HG02588 (cell line): ENCODE measurements around the gene SUN1.

Source experiments
- ATAC-seq: cut with Tn5 transposase; IDR thresholded peaks from one replicate; pipeline ENCODE4 v1.9.1; 2021; ENCODE audit warnings: mild to moderate bottlenecking, moderate library complexity; ENCODE audit not compliant: unreplicated experiment

The SUN1 gene

DNA sequence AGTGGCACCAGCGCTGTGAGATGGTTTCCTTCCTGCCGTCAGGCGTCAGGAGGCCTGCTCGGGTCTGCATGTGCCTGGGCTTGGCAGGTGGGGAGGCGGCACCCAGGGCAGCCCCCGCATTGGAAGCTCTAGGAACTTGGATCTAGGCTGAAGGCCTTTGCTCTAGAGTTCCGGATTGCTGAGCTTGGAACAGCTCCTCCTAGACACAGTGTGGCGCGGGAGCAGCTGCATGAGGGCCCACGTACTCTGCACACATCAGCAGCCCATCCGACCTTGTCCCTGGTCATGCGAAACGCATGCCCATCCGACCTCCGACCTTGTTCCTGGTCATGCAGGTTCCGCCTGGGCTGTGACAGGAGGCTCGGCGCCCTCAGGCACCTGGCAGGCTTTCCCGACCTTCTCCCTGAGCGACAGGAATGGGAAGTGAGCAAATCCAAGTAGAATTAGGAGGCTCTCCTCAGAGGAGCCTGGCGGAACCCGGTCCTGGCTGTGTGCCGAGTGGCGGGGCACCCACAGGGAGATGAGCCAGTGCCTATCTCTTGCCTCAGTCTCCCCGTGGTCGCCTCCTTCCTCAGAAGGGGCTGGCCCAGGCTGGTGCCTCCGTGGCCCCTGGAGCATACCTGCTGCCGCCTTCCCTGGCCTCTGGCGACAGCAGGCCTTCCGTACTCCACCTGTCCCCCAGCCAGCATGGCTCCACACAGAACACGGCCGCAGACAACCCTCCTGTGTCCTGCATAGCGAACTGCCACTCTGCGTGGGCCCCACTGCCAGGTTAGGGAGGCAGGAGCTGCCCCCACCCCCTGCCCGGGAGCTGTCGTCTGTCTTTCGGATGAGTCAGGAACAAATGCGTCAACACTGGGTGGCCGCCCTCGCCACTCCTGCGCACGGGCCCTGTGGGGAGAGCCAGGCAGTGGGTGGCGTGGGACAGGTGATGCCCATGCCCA, 56.1 kb downstream of the SUN1 start:
- no peak for ATAC-seq

DNA sequence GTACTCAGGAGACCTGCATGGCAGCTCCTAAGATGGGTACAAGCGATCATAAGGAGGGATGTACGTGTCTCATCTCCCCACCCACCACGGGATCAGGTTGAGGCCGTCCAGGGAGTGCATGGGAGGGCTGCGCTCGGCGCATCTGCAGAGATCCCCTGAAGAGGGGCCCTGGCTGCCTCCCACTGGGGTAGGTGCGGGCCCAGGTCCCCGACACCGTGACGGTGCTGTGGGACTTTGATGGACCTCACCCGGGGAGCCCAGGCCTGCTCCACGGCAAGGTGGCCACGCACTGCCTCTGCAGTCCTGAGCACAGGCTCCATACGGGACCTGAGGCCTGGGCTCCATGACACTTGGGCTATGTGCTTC, 56.7 kb downstream of the SUN1 start:
- no peak for ATAC-seq

DNA sequence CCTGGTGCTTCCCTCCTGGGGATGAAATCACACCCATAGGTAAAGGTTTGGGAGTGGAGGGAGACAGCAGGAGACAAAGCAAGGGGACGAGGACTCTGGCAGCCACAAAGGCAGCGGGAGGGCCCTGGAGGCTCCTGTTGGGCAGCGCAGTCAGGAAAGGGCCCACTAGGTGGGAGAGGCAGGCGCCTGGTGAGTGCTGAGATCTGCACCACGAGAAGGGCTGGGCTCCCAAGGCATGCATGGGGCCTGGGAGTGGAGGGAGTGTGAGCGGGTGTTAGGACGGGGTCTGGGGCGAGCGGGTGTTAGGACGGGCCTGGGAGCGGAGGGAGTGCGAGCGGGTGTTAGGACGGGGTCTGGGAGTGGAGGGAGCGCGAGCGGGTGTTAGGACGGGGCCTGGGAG, 57.1 kb downstream of the SUN1 start:
- ATAC-seq, result no peak

DNA sequence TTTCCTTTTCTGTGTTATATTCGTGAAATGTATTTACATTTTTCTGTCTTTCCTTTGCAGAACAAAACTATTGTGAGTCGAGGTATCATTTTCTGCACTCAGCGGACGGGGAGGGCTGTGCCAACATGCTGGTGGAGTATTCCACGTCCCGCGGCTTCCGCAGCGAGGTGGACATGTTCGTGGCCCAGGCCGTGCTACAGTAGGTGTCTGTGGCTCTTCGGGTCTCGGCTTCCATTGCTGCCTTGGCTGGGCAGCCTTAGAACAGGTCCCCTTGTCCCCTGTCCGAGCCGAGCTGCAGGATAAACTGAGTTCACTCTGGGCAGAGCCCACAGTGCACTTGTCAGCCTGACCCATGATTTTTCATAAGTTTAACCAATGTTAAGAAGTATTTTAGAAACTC, 58.6 kb downstream of the SUN1 start:
- no peak for ATAC-seq

DNA sequence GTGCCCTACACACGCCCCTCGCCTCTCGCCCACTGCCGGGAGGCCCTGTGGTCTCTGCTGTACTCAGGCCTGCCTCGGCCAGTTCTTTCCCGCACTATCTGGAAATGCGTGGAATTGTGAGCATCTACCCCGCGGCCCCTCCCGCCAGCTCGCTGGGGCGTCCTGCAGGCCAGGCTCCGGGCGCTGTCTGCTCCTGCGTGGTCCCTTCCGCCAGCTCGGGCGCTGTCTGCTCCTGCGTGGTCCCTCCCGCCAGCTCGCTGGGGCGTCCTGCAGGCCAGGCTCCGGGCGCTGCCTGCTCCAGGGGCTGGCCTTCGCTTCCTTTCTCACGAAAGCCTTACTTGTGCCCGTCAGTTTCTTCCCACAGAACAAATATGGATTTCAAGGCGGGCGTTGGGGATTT, 59.0 kb downstream of the SUN1 start:
- no peak for ATAC-seq

DNA sequence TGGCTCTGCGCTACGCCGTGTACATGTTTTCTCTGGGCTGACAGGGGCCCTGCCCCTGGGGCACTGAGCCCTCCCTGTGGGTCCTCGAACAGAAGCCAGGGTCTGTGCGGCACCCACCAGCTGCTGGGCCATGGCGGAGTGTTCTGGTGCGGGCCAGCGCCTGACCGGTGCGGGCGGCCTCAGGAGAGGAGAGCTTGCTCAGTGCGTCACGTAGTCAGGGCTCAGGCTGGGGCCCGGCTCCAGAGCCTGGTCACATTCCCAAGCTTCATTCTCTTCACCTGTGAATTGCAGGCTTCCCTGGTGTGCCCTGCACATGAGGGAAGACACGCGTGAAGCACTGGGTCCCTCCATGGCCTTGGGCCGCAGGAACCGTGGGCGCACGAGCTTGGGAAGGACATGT, 59.5 kb downstream of the SUN1 start:
- ATAC-seq, result no peak

DNA sequence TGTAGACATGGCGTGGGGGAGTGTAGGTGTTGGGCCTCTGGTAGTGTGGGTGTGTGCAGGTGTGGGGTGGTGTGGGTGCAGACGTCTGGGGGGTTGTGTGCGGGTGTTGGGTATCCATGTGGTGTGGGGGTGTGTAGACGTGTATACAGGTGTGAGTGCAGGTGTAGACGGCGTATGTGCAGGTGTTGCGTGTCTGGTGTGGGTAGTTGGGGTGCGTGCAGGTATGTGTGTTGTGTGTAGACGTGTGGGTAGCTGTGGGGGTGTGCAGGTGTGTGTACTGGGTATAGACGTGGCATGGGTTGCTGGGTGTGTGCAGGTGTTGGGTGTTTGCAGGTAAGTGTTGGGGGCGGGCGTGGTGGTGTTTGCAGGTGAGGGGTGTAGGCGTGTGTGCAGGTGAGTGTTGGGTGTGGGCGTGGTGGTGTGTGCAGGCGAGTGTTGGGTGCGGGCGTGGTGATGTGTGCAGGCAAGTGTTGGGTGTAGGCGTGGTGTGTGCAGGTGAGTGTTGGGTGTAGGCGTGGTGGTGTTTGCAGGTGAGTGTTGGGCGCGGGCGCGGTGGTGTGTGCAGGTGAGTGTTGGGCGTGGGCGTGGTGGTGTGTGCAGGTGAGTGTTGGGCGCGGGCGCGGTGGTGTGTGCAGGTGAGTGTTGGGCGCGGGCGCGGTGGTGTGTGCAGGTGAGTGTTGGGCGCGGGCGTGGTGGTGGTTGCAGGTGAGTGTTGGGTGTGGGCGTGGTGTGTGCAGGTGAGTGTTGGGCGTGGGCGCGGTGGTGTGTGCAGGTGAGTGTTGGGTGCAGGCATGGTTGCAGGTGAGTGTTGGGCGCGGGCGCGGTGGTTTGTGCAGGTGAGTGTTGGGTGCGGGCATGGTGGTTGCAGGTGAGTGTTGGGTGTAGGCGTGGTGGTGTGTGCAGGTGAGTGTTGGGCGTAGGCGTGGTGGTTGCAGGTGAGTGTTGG, 60.6 kb downstream of the SUN1 start:
- no peak for ATAC-seq

DNA sequence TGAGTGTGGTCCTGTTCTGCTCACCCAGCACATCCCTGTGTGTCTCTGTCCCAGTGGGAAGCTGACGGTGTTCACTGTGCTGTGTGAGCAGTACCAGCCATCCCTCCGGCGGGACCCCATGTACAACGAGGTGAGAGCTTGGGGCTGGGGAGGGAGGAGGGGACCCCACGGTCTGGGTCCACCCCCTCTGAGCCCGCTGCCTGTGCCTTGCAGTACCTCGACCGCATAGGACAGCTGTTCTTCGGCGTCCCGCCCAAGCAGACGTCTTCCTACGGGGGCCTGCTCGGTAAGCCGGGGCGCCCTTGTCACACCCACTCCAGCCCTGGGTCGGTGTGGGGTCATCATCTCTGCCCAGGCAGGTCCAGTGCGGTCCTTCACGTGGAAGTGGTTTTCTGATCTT, 61.4 kb downstream of the SUN1 start:
- no peak for ATAC-seq

DNA sequence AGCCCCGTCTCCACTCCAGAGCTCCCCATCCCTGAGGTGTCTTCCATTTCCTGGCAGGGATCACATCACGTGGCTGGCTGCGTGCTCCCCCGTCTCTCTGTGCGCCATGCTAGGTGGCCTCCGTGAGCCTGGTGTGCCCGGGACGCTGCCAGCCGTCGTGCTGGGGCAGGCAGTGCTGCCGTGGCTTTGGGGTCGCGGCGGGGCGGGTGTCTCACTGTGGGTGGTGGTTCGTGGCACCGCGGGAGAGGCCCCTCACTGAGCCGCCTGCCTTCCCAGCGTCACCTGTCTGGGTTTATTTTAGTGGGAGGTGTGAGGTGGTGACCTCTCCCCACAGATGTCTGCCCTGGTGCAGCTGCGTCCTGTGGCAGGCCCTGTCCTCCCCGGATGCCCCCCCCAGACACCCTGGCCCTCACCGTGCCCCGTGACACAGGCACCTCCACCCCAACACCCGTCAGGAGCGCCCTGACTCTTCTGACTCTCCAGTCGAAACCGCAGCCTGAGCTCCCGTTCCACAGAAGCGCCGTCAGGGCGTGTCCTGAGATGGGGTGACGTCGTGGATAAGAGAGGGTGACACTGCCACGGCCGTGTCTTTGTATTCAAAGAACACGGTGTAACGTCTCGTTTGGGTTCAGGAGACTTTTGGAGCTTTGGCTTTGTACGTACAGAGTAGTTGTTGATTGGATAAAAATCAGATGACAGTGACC, 62.0 kb downstream of the SUN1 start:
- ATAC-seq, result no peak

DNA sequence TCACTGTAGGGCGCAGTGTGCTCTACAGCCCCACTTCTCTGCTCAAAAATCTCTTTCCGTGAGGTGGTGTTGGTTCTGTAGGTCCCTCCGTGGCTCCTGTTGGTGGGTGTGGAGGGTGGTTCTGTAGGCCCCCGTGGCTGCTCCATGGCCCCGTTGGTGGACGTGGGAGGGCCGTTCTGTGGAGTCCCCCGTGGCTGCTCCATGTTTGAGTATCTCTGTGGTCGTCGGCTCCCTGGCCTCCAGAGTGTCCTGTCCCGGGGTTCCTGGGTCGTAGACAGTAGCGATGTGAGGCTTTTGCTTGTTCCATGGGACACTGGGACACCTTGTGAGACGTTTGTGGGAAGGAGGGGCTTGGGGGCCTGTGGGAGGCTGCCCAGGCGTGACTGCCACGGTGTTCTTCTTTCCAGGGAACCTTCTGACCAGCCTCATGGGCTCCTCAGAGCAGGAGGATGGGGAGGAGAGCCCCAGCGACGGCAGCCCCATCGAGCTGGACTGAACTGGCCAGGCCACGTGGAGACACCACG, 62.7 kb downstream of the SUN1 start:
- no peak for ATAC-seq

DNA sequence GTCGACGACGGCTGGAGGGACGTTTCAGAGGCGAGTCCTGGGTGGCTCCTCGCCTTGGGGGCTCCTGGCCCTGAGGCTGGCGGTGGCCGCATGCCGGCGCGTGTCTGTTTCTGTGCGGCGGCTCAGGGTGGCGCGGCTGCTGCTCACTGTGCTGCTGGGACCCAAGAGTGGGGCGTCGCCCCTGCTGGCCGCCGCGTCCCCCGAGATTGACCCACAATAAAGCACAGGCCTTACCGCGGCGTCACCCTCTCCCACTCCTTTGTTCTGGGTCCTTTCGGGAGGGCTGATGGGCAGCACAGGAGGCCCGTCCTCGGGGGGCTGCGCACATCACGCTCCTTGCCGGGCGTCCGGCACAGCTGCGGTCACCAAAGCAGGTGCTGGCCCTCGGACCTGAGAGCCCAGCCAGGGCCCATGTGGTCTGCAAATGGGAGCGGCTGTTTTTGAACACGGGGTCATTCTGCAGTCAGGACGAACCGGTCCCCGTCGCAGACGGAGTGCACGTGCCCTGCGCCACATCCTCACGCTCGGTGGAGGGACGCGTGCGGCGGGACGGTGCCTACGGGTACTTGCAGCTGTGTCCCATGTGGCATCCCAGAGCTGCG, 63.3 kb downstream of the SUN1 start:
- ATAC-seq, result no peak

DNA sequence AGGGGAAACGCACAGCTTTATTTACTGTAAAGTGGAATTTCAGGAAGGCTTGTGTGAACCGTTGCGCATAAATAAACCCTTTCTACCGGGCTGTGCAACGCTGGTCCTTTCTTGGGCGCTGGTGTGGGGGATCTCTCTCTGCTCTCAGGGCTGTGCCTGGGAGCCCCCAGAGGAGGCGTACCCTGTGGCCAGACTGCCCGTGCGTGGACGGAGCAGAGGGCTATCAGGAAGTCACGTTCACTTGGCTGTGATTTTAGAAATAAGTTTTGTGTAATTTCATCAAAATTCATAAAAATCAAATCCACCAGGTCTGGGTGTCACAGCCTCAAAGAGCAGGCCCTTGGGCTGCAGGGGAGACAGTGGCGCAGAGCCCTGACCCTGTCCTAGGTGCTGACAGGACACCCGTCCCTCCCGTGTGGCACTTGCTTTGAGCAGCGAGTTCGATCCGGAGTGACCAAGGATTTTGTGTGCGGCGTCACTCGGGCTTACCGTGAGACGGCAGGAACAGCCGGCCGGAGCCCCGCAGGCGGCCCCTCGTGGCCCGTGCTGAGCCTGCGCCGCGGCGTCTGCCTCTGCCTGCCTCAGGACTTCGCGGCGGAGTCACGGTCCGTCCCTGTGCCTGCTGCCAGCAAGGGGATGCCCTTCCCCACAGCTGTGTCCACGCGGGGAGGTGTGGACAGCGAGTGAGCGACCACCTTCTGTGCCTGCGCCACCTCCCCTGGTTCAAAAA, 64.2 kb downstream of the SUN1 start:
- ATAC-seq, result no peak

DNA sequence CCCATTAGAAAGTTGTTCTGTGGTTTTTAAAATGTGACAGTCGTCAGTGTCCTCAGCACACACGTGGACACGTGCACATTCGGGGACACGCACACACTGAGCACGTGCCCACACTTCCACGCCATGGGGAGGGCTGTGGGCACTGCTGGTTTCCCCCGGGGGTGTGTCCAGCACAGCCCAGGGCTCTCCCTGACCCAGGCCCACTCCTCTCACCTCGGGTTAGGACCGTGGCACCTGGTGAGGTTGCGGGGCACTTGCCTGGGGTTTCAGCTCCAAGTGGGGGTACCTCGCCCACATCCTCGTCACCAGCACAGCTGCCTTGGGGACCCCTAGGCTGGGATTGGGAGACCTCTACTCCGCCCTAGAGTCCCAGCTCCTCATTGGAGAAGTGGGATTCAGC, 64.8 kb downstream of the SUN1 start:
- no peak for ATAC-seq

DNA sequence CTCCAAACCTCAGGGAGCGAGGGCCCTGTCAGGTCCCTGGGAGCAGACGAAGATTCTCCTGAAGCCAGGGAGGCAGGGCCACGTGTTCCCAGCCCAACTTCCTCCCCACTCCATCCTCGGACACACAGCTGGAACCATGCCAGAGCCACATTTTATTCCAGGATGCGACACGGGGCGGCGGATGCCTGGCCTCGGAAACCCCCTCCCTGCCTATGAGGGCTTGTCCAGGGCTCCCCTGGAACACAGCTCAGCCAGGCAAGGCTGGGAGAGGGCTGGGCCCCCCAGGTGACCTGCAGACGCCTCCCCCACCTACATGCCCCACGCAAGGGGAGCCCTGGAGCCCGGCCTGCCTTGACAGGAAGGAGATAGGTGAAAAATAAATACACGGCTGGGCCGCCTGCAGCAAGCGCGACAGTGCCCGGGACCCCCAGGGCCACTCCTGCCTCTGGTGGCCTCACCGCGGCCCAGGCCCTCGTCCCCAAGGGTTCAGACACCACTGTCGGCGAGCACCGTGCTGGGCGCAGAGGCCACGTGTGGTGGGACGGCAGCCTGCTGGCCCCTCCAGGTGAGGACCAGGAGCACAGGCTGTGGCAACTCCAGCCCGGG, 65.6 kb downstream of the SUN1 start:
- ATAC-seq, result no peak

DNA sequence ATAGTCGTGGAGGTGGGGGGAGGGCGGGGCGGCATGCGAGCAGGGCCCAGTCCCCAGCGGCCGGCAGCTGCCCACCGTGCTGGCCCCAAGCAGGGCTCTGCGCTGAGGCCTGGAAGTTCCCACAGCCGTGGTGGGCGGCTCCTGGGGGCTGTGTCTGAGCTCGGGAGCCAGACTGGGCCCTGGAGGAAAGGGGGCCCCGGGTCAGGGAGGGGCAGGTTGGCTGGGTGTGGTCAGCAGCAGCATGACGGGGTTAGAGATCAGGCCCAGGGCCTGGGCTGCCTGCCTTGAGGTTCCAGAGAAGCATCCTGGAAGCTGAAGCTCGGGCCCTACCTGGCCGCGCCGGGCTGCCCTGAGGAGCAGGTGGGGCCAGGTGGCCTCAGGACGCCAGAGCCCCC, 66.2 kb downstream of the SUN1 start:
- no peak for ATAC-seq

DNA sequence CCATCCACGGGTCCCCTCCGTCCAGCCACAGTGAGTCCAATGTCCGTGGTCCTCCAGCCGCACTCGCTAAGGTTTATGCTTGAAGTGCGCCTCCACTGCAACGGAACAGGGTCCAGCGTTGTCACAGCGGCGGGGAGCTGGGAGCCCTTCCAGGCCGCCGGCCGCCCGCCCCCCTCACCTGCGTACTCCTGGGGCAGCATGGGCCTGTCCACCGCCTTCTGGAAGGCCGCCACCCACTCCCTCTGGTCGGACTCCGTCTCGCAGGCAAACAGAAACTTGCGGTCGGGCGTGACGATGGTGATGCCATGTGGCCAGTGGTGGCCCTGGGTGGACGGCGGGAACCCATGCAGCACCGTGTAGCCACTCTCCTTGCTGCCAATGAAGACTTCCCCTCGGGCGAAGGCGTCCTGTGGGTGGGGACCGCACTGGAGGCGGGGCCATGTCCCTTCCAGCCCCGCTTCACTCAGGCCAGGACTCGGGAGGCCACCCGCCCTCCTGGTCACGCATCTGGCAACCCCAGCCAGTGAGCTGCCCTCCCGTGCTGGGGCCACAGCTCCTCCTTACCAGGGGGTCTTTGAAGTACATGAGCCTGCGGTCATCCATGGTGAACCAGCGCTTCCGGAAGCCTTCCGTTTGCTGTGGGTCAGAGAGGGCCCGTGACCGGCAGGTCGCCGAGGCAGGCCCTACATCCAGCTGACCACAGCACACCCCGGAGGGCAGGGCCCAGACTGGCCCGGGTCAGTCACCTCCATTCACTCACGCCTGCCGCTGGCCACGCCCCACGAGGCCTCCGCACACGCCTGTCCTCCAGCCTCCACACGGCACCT, 66.8 kb downstream of the SUN1 start:
- ATAC-seq, result no peak

DNA sequence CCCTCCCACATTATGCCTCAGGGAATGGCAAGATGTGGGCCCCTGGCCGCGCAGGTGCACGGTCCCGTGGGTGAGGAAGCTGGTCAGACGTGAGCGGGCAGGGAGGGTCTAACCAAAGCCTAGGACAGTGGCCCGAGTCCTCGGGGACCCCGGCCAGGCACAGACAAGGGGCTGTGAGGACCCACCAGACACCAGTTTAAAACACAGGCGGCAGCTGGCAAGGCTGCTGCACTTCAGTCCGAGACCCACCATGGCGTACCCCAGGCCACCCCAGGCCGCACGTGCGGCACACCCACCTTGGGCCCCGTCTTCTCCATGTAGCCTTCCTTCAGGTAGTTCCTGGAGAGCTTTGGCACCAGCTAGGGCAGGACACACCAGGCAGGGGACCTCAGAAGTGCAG, 67.5 kb downstream of the SUN1 start:
- no peak for ATAC-seq

DNA sequence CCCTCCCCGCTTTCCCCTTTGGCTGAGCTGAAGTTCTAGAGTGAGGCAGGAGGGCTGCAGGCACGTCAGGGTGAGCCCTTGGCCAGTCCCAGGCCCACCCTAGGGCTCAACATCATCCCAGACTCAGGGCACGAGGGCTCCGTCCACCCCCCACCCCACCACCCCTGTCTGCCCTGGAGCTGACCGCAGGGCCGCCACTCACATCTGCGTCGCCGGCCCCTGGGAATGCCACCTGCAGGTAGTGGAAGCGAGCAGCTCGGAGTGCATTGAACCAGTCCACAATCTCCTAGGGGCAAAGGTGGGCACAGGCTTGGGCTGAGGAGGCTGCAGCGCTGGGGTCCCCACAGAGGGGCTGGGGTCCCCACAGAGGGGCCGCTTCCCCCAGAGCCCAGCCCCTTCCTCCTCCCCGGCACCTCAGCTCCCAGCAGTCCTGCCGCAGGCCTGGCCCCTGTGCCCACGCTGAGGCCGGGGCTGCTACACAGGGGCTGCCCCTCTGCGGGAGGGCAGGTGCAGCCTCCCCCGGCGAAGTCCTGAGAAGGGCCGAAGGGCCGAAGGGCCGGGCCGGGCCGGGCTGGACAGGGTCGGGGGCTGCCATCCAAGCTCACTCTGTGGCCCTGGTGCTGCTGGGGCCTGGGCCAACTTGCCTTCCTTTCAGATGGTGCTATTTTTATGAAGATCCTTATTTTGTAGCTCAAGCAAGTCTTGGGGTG, 68.2 kb downstream of the SUN1 start:
- no peak for ATAC-seq
